GM23338 (cell line): Measurements from ENCODE around the gene FBXO24. TPM values are rescaled to one million over a fixed set of nuclear protein-coding genes. Genes with fewer than 3 reads are reported as not detected.
"Not testable (repeated sequence)": the region's sequence is repeated elsewhere in the genome, so short reads cannot be mapped to it uniquely, and the experiment has no call there.

ENCODE experiments used
- ATAC-seq: fragments of 200-7000 bp; cut with Tn5 transposase; 3 replicates; pipeline ENCODE4 v1.9.1; 2020
- DNase-seq: peaks from one replicate; pipeline ENCODE4 v3.0.0-alpha.2; 2015; ENCODE audit warnings: low spot score
- H2AFZ ChIP-seq: fragments of 200-600 bp; sonication (generic); 2 replicates; pipeline ENCODE4 v1.8.0; 2016; ENCODE audit warnings: antibody characterized with exemption, mild to moderate bottlenecking, moderate library complexity
- H3F3A ChIP-seq: fragments of 200-600 bp; sonication (generic); replicated peaks from 2 replicates; pipeline ENCODE4 v1.8.0; 2017; ENCODE audit warnings: antibody characterized with exemption, mixed run types, low read depth
- H3K27ac ChIP-seq: fragments of 200-600 bp; sonication (generic); 2 replicates; pipeline ENCODE4 v1.6.1; 2016; ENCODE audit warnings: low read depth
- H3K27me3 ChIP-seq: fragments of 200-600 bp; sonication (generic); 2 replicates; pipeline ENCODE4 v1.8.0; 2016; ENCODE audit warnings: mild to moderate bottlenecking, mixed run types, moderate library complexity; ENCODE audit not compliant: insufficient read depth
- H3K36me3 ChIP-seq: fragments of 200-600 bp; sonication (generic); 2 replicates; pipeline ENCODE4 v1.8.0; 2016; ENCODE audit warnings: mild to moderate bottlenecking; ENCODE audit not compliant: insufficient read depth
- H3K4me1 ChIP-seq: fragments of 200-600 bp; sonication (generic); 2 replicates; pipeline ENCODE4 v1.8.0; 2016; ENCODE audit warnings: mild to moderate bottlenecking, moderate library complexity; ENCODE audit not compliant: insufficient read depth
- H3K4me2 ChIP-seq: fragments of 200-600 bp; sonication (generic); 2 replicates; pipeline ENCODE4 v1.7.1; 2017; ENCODE audit warnings: mixed run types
- H3K4me3 ChIP-seq: fragments of 200-600 bp; sonication (generic); 2 replicates; pipeline ENCODE4 v1.6.1; 2016; ENCODE audit warnings: mixed run types
- H3K79me2 ChIP-seq: fragments of 200-600 bp; sonication (generic); replicated peaks from 2 replicates; pipeline ENCODE4 v1.8.0; 2017; ENCODE audit warnings: mild to moderate bottlenecking; ENCODE audit not compliant: insufficient read depth
- H3K9me2 ChIP-seq: fragments of 200-600 bp; sonication (generic); 2 replicates; pipeline ENCODE4 v1.8.0; 2017; ENCODE audit not compliant: insufficient read depth
- H4K20me1 ChIP-seq: fragments of 200-600 bp; sonication (generic); replicated peaks from 2 replicates; pipeline ENCODE4 v1.8.0; 2017; ENCODE audit warnings: mild to moderate bottlenecking; ENCODE audit not compliant: insufficient read depth
- H3K27ac Mint-ChIP-seq: 2 replicates; pipeline ENCODE4 v1.8.0; 2020; ENCODE audit warnings: inconsistent platforms, mild to moderate bottlenecking, moderate library complexity, mixed read lengths
- H3K27me3 Mint-ChIP-seq: 3 replicates; pipeline ENCODE4 v1.8.0; 2022; ENCODE audit warnings: low read depth, mild to moderate bottlenecking, moderate library complexity, mixed read lengths, inconsistent platforms; ENCODE audit not compliant: insufficient read depth, poor library complexity
- H3K36me3 Mint-ChIP-seq: 3 replicates; pipeline ENCODE4 v1.8.0; 2021; ENCODE audit warnings: low read depth, mild to moderate bottlenecking, inconsistent platforms, moderate library complexity, mixed read lengths
- H3K4me1 Mint-ChIP-seq: 3 replicates; pipeline ENCODE4 v1.8.0; 2020; ENCODE audit warnings: mild to moderate bottlenecking, inconsistent platforms, mixed read lengths
- H3K4me3 Mint-ChIP-seq: 3 replicates; pipeline ENCODE4 v1.8.0; 2021; ENCODE audit warnings: moderate library complexity, mild to moderate bottlenecking, inconsistent platforms, mixed read lengths
- H3K9me3 Mint-ChIP-seq: 3 replicates; pipeline ENCODE4 v1.8.0; 2020; ENCODE audit warnings: moderate library complexity, mild to moderate bottlenecking, inconsistent platforms, mixed read lengths
- EZH2phosphoT487 ChIP-seq: fragments of 200-600 bp; sonication (generic); IDR thresholded peaks from one replicate; pipeline ENCODE4 v1.8.1; 2018; ENCODE audit warnings: antibody characterized with exemption; ENCODE audit not compliant: unreplicated experiment
- JUNB ChIP-seq: IDR thresholded peaks from one replicate; pipeline ENCODE4 v1.6.1; 2016; ENCODE audit warnings: antibody characterized with exemption; ENCODE audit not compliant: unreplicated experiment
- NANOG ChIP-seq: IDR thresholded peaks from 2 replicates; pipeline ENCODE4 v1.6.1; 2016; ENCODE audit warnings: antibody characterized with exemption, borderline replicate concordance
- POLR2AphosphoS5 ChIP-seq: IDR thresholded peaks from 2 replicates; pipeline ENCODE4 v1.6.1; 2016; ENCODE audit warnings: antibody characterized with exemption, low read depth
- STAT1 ChIP-seq: IDR thresholded peaks from one replicate; pipeline ENCODE4 v1.6.1; 2016; ENCODE audit warnings: antibody characterized with exemption; ENCODE audit not compliant: unreplicated experiment
- ZNF114 ChIP-seq: fragments of 250-450 bp; sonication (Bioruptor Pico); IDR thresholded peaks from 2 replicates; pipeline ENCODE4 v1.5.0; 2020; ENCODE audit warnings: mild to moderate bottlenecking, moderate library complexity
- ZNF331 ChIP-seq: fragments of 250-450 bp; sonication (Bioruptor Pico); IDR thresholded peaks from 2 replicates; pipeline ENCODE4 v1.5.0; 2020; ENCODE audit warnings: low read depth, mild to moderate bottlenecking, moderate library complexity
- polyA plus RNA-seq: library from polyadenylated mRNA; unstranded; fragments of >200 nt; fragmentation: Nextera tagmentation; extraction: Ambion mirVana; gene quantifications from 2 replicates; pipeline ENCODE4 v1.2.1, GENCODE V29; 2016
- total RNA-seq: library from RNA; depleted of rRNA; stranded (reverse); fragments of >200 nt; shearing (Covaris generic); gene quantifications from 2 replicates; pipeline ENCODE4 v1.2.3, GENCODE V29; 2014
- TF ChIP-seq, protein P1 (sequence below), 2 experiments: fragments of 200-600 bp in 1 of 2; sonication (generic) in 1 of 2; conservative IDR thresholded peaks; 2 replicates each; pipeline versions ENCODE4 v1.5.1 to v1.6.1; 2016 to 2017; ENCODE audit warnings: antibody characterized with exemption in 2 of 2, low read depth in 2 of 2, mild to moderate bottlenecking in 2 of 2, moderate library complexity in 1 of 2
- TF ChIP-seq, protein P2 (sequence below): IDR thresholded peaks from 2 replicates; pipeline ENCODE4 v1.6.1; 2016; ENCODE audit warnings: antibody characterized with exemption
- TF ChIP-seq, protein P3 (sequence below): IDR thresholded peaks from one replicate; pipeline ENCODE4 v1.6.1; 2018; ENCODE audit warnings: antibody characterized with exemption; ENCODE audit not compliant: unreplicated experiment

The FBXO24 gene
- total and polyA plus RNA-seq, 2 experiments from 2014 or later: 2.1 to 2.4 TPM

DNA sequence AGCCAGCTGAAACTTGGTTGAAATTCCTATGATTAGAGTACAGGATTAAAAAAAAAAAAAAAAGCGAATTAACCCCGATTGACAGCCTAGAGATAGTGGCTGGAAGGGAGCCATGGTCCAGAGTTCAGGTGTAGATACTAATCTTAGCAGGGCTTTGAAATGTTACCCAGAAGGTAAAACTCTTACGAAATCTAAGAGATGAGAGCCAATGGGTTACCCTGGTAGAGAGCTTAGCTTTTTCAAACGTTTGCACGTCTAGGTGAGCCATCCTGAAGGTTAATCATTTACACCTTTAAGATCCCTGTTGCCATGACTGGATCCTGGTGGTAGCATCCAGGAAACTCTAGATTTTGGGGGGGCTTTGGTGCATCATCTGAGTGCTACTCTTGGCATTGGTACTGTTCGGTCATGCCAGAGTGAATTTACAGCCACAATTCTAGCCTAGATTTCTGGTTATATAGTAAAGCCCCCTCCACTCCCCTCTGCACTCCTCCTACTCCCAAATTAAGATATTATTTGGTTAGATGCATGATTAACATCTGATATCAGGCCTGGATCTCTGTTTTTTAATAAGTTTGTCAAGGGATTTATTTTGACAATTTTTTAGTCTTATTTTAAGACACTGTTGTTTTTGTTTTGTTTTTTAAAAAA, 45.9 kb upstream of the FBXO24 start (continued):
- TF ChIP-seq, protein P1, sequence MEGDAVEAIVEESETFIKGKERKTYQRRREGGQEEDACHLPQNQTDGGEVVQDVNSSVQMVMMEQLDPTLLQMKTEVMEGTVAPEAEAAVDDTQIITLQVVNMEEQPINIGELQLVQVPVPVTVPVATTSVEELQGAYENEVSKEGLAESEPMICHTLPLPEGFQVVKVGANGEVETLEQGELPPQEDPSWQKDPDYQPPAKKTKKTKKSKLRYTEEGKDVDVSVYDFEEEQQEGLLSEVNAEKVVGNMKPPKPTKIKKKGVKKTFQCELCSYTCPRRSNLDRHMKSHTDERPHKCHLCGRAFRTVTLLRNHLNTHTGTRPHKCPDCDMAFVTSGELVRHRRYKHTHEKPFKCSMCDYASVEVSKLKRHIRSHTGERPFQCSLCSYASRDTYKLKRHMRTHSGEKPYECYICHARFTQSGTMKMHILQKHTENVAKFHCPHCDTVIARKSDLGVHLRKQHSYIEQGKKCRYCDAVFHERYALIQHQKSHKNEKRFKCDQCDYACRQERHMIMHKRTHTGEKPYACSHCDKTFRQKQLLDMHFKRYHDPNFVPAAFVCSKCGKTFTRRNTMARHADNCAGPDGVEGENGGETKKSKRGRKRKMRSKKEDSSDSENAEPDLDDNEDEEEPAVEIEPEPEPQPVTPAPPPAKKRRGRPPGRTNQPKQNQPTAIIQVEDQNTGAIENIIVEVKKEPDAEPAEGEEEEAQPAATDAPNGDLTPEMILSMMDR (conservative IDR thresholded peaks at IDR 0.05; ENCODE audit: low read depth in 2 of 2): no peak
- TF ChIP-seq ZNF331 (CRISPR knock-in tag) (no peak), POLR2AphosphoS5 (no peak), NANOG (no peak)
- TF ChIP-seq, protein P2, sequence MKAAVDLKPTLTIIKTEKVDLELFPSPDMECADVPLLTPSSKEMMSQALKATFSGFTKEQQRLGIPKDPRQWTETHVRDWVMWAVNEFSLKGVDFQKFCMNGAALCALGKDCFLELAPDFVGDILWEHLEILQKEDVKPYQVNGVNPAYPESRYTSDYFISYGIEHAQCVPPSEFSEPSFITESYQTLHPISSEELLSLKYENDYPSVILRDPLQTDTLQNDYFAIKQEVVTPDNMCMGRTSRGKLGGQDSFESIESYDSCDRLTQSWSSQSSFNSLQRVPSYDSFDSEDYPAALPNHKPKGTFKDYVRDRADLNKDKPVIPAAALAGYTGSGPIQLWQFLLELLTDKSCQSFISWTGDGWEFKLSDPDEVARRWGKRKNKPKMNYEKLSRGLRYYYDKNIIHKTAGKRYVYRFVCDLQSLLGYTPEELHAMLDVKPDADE: no peak

DNA sequence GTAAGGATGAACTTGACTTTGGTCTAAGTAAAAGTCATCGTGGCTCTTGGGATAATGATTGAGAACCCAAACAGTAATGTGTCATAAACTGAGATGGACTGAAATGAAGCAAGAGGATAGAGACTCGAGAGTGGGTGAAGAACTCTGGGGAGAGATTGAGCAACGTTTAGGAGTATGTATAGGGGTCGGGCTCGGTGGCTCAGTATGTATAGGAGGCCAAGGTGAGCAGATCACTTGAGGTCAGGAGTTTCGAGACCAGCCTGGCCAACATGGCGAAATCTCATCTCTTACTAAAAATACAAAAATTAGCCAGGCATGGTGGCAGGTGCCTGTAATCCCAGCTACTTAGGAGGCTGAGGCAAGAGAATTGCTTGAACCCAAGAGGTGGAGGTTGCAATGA, 44.8 kb upstream of the FBXO24 start:
- peaks cover 52% of the 10 kb centered on the region for H3K4me1 ChIP-seq
- not testable (repeated sequence) for H3K36me3 ChIP-seq, H3K9me3 Mint-ChIP-seq, H2AFZ ChIP-seq, H3K27ac Mint-ChIP-seq, DNase-seq, H3K36me3 Mint-ChIP-seq, ATAC-seq, H4K20me1 ChIP-seq, H3K9me2 ChIP-seq
- H3K4me3 ChIP-seq: 0 out of 2 replicates have a peak overlapping the region, but pooled peaks have one; percentile 34
- peaks cover 10% of the 10 kb centered on the region for H3K27me3 ChIP-seq
- H3K27me3 Mint-ChIP-seq: peaks cover 30% of the 10 kb centered on the region
- H3K4me3 Mint-ChIP-seq: peak overlapping the region; percentile 28
- H3F3A ChIP-seq: peaks cover 12% of the 10 kb centered on the region; the same call in 1 of the 2 replicates
- H3K4me2 ChIP-seq: peak overlapping the region; percentile 50; the same call in 1 of the 2 replicates
- H3K27ac ChIP-seq: peak overlapping the region; percentile 85; the same call in 1 of the 2 replicates
- peaks cover 58% of the 10 kb centered on the region for H3K4me1 Mint-ChIP-seq
- peaks cover 10% of the 10 kb centered on the region for H3K79me2 ChIP-seq

DNA sequence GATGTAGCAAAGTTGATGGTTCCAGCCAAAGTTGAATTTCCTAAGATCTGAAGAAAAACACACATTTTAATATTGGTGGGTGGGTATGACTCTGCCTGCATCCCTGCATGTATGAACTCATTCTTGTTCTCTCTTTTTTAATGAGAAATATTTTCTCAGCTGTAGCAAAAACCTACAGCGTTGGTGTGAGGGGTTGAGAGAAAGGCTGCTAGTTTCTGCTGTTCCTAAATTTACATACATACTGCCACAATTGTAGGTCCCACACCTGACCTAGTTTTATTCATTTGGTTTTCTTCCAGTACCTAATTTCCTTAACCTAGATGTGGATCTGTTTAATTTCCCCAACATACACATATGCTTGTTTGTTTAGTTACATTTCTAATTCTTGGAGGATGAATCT, 42.5 kb upstream of the FBXO24 start:
- DNase-seq (no peak), ATAC-seq (no peak)
- no peak overlapping the region for H3K27ac ChIP-seq
- TF ChIP-seq EZH2phosphoT487 (no peak), ZNF114 (no peak), NANOG (no peak), JUNB (no peak), STAT1 (no peak)
- TF ChIP-seq, protein P3, sequence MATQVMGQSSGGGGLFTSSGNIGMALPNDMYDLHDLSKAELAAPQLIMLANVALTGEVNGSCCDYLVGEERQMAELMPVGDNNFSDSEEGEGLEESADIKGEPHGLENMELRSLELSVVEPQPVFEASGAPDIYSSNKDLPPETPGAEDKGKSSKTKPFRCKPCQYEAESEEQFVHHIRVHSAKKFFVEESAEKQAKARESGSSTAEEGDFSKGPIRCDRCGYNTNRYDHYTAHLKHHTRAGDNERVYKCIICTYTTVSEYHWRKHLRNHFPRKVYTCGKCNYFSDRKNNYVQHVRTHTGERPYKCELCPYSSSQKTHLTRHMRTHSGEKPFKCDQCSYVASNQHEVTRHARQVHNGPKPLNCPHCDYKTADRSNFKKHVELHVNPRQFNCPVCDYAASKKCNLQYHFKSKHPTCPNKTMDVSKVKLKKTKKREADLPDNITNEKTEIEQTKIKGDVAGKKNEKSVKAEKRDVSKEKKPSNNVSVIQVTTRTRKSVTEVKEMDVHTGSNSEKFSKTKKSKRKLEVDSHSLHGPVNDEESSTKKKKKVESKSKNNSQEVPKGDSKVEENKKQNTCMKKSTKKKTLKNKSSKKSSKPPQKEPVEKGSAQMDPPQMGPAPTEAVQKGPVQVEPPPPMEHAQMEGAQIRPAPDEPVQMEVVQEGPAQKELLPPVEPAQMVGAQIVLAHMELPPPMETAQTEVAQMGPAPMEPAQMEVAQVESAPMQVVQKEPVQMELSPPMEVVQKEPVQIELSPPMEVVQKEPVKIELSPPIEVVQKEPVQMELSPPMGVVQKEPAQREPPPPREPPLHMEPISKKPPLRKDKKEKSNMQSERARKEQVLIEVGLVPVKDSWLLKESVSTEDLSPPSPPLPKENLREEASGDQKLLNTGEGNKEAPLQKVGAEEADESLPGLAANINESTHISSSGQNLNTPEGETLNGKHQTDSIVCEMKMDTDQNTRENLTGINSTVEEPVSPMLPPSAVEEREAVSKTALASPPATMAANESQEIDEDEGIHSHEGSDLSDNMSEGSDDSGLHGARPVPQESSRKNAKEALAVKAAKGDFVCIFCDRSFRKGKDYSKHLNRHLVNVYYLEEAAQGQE: no peak

More for the DNA sequence above, 42.5 kb upstream of the FBXO24 start:
- H3K9me2 ChIP-seq: no peaks in the 10 kb centered on the region
- H3K4me2 ChIP-seq: peak overlapping the region; percentile 12; the same call in 1 of the 2 replicates
- H3K4me1 ChIP-seq: peaks cover 61% of the 10 kb centered on the region
- Mint-ChIP-seq H3K27me3 (peaks cover 24% of the 10 kb centered on the region), H3K4me1 (peaks cover 71% of the 10 kb centered on the region), H3K9me3 (no peaks in the 10 kb centered on the region; the same call in 2 of the 3 replicates), H3K27ac (0 out of 2 replicates have a peak overlapping the region, but pooled peaks have one; percentile 14), H3K36me3 (no peaks in the 10 kb centered on the region), H3K4me3 (peak overlapping the region; percentile 25; the same call in 2 of the 3 replicates)
- no peaks in the 10 kb centered on the region for H3K36me3 ChIP-seq
- H3K4me3 ChIP-seq: no peak overlapping the region
- no peak overlapping the region for H2AFZ ChIP-seq
- peaks cover 16% of the 10 kb centered on the region; the same call in 1 of the 2 replicates for H3F3A ChIP-seq
- H3K79me2 ChIP-seq: peaks cover 13% of the 10 kb centered on the region
- 0 out of 2 replicates have a peak, but pooled peaks cover 2% of the 10 kb centered on the region for H4K20me1 ChIP-seq
- H3K27me3 ChIP-seq: peaks cover 10% of the 10 kb centered on the region
